PC-9 (cell line): ENCODE results near the gene EVC2.

Source experiments
- EZH2 ChIP-seq: fragments of 200-600 bp; sonication (generic); IDR thresholded peaks from 2 replicates; pipeline ENCODE4 v1.8.0; 2017; ENCODE audit warnings: antibody characterized with exemption, low read depth
- TF ChIP-seq, protein P1 (sequence below): fragments of 200-600 bp; sonication (generic); conservative IDR thresholded peaks from 2 replicates; pipeline ENCODE4 v1.6.1; 2017; ENCODE audit warnings: mixed run types, antibody characterized with exemption, mild to moderate bottlenecking, moderate library complexity

DNA sequence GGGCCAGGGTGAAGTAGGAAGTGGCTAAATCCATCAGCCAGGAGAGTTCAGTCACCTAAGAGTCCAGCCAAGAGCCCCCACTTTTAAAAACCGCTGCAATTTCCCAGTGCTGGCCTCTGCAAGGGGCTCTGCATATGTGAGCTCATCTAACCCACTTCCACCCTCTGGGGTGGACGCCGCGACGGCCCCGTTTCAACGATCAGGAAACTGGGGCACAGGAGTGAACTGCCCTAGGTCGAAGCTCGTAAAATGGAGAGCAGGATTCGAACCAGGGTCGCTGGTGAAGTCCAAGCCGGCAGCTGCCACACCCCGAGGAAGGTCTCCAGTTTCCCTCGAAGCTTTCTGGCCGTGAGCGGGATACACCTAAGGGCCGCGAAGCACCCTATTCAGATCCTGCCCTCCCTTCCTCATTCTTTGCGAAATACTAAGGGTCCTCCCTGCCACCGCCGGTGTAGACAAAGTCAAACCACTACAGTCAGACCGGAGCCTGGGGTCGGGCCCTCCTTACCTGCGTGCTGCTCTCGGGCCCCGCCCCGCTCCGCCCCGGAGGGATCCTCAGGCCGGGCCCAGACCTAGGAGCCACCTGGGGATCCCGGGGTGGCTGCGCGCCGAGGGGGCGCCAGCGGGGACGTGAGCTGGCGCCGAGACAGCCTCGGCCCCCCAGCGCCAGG is 446 bp downstream of the EVC2 start:
- TF ChIP-seq, protein P1, sequence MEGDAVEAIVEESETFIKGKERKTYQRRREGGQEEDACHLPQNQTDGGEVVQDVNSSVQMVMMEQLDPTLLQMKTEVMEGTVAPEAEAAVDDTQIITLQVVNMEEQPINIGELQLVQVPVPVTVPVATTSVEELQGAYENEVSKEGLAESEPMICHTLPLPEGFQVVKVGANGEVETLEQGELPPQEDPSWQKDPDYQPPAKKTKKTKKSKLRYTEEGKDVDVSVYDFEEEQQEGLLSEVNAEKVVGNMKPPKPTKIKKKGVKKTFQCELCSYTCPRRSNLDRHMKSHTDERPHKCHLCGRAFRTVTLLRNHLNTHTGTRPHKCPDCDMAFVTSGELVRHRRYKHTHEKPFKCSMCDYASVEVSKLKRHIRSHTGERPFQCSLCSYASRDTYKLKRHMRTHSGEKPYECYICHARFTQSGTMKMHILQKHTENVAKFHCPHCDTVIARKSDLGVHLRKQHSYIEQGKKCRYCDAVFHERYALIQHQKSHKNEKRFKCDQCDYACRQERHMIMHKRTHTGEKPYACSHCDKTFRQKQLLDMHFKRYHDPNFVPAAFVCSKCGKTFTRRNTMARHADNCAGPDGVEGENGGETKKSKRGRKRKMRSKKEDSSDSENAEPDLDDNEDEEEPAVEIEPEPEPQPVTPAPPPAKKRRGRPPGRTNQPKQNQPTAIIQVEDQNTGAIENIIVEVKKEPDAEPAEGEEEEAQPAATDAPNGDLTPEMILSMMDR = no peak
- TF ChIP-seq EZH2 = no peak
